MM.1S (cell line): ENCODE measurements around the gene SSBP4.
"Not testable (repeated sequence)": the region's sequence is repeated elsewhere in the genome, so short reads cannot be mapped to it uniquely, and the experiment has no call there.

Experiments used
- DNase-seq: peaks from one replicate; pipeline ENCODE4 v3.0.0-alpha.2; 2015
- H2AFZ ChIP-seq: fragments of 300-600 bp; sonication (generic); 2 replicates; pipeline ENCODE4 v1.6.0; 2016; ENCODE audit warnings: antibody characterized with exemption, low read length
- H3F3A ChIP-seq: fragments of 300-600 bp; sonication (generic); 2 replicates; pipeline ENCODE4 v1.6.1; 2016; ENCODE audit warnings: mild to moderate bottlenecking, antibody characterized with exemption, low read length, moderate library complexity, mixed read lengths; ENCODE audit not compliant: insufficient read depth
- H3K27ac ChIP-seq: fragments of 300-600 bp; sonication (generic); 2 replicates; pipeline ENCODE4 v1.5.1; 2016; ENCODE audit warnings: mild to moderate bottlenecking, low read length
- H3K27me3 ChIP-seq: fragments of 300-600 bp; sonication (generic); replicated peaks from 2 replicates; pipeline ENCODE4 v1.6.0; 2016; ENCODE audit warnings: low read length; ENCODE audit not compliant: insufficient read depth
- H3K36me3 ChIP-seq: fragments of 300-600 bp; sonication (generic); replicated peaks from 2 replicates; pipeline ENCODE4 v1.6.1; 2016; ENCODE audit warnings: mild to moderate bottlenecking, low read length, mixed read lengths; ENCODE audit not compliant: insufficient read depth
- H3K4me1 ChIP-seq: fragments of 300-600 bp; sonication (generic); 2 replicates; pipeline ENCODE4 v1.6.1; 2016; ENCODE audit warnings: low read length, mixed read lengths
- H3K4me2 ChIP-seq: fragments of 300-600 bp; sonication (generic); 2 replicates; pipeline ENCODE4 v1.6.0; 2016; ENCODE audit warnings: low read depth, low read length
- H3K4me3 ChIP-seq: fragments of 300-600 bp; sonication (generic); 2 replicates; pipeline ENCODE4 v1.5.1; 2016; ENCODE audit warnings: low read length, mixed read lengths
- H3K79me2 ChIP-seq: fragments of 300-600 bp; sonication (generic); 2 replicates; pipeline ENCODE4 v1.6.1; 2016; ENCODE audit warnings: mixed run types, low read length, mixed read lengths
- H3K9ac ChIP-seq: fragments of 300-600 bp; sonication (generic); 2 replicates; pipeline ENCODE4 v1.6.1; 2016; ENCODE audit warnings: low read length, mixed read lengths
- H3K9me2 ChIP-seq: fragments of 300-600 bp; sonication (generic); replicated peaks from 2 replicates; pipeline ENCODE4 v1.6.1; 2016; ENCODE audit warnings: mild to moderate bottlenecking, low read length, mixed read lengths; ENCODE audit not compliant: insufficient read depth
- H3K9me3 ChIP-seq: fragments of 300-600 bp; sonication (generic); replicated peaks from 2 replicates; pipeline ENCODE4 v1.6.1; 2016; ENCODE audit warnings: mild to moderate bottlenecking, low read length, mixed read lengths; ENCODE audit not compliant: insufficient read depth
- H4K20me1 ChIP-seq: fragments of 300-600 bp; sonication (generic); 2 replicates; pipeline ENCODE4 v1.6.1; 2016; ENCODE audit warnings: mild to moderate bottlenecking, low read length, moderate library complexity, mixed read lengths; ENCODE audit not compliant: insufficient read depth
- CTCF ChIP-seq: fragments of 300-600 bp; sonication (generic); IDR thresholded peaks from 2 replicates; pipeline ENCODE4 v1.5.1; 2016; ENCODE audit warnings: antibody characterized with exemption, low read length, mixed read lengths
- EZH2 ChIP-seq: fragments of 300-600 bp; sonication (generic); optimal IDR thresholded peaks from 2 replicates; pipeline ENCODE3; 2017; ENCODE audit warnings: low read depth, mild to moderate bottlenecking, antibody characterized with exemption, low read length, mixed read lengths
- EZH2phosphoT487 ChIP-seq: fragments of 300-600 bp; sonication (generic); IDR thresholded peaks from 2 replicates; pipeline ENCODE4 v1.6.1; 2018; ENCODE audit warnings: antibody characterized with exemption, low read length

Gene SSBP4

DNA sequence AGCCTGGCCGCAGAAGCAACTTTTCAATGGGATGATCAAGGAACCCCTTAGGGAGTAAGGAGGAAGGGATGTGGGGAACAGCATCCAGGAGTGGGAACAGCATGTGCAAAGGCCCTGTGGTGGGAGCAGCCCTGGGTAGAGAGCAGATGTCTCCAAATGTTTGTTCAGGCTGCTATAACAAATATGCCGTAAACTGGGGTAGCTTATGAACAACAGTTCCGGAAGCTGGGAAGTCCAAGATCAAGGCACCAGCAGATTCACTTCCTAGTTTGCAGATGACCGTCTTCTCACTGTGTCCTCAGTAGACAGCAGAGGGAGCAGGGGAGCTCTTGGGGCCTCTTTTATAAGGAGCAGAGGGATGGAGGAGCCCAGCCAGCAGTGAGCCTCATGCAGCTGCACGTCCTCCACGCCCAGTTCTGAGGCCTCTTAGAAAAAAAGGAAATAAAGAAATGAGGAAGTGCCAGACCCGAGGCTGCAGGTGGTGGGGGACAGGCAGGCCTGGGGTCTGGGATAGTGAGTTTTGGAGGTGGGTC lies 17.6 kb upstream of the SSBP4 start:
- Histone ChIP-seq H3F3A (no peaks in the 10 kb centered on the region), H3K9me3 (no peaks in the 10 kb centered on the region), H3K4me2 (no peak overlapping the region), H4K20me1 (no peaks in the 10 kb centered on the region), H3K27ac (no peak overlapping the region), H3K9me2 (no peaks in the 10 kb centered on the region), H3K79me2 (no peaks in the 10 kb centered on the region), H3K27me3 (peaks cover 19% of the 10 kb centered on the region), H3K4me3 (no peak overlapping the region), H3K9ac (no peak overlapping the region), H2AFZ (no peak overlapping the region), H3K36me3 (no peaks in the 10 kb centered on the region), H3K4me1 (no peaks in the 10 kb centered on the region)
- TF ChIP-seq EZH2phosphoT487 = no peak
- TF ChIP-seq CTCF = peak; percentile 36
- peak; percentile 50 for DNase-seq

- H3K27me3 ChIP-seq = peaks cover 10% of the 10 kb centered on the region
- not testable (repeated sequence) for H3K36me3 ChIP-seq, H3K9me3 ChIP-seq, H4K20me1 ChIP-seq, H3K4me1 ChIP-seq, H3K9ac ChIP-seq, H3K9me2 ChIP-seq, H3K27ac ChIP-seq, H3K4me2 ChIP-seq, H3F3A ChIP-seq, DNase-seq, H3K4me3 ChIP-seq, H3K79me2 ChIP-seq, H2AFZ ChIP-seq
Observed at GRCh38 chr19:18402455-18403248, 16.5 kb upstream of the SSBP4 start.

GRCh38 chr19:18405754-18406153 lies 13.4 kb upstream of the SSBP4 start:
- H3K4me3 ChIP-seq, H3K36me3 ChIP-seq, H3K4me2 ChIP-seq, H3K27ac ChIP-seq, H3K4me1 ChIP-seq, H3F3A ChIP-seq, H3K9me3 ChIP-seq, DNase-seq, H3K79me2 ChIP-seq, H4K20me1 ChIP-seq, H2AFZ ChIP-seq, H3K9ac ChIP-seq, H3K27me3 ChIP-seq, H3K9me2 ChIP-seq: not testable (repeated sequence)

GRCh38 chr19:18406749-18407148 lies 12.4 kb upstream of the SSBP4 start:
- no peaks in the 10 kb centered on the region for H3F3A ChIP-seq
- H3K9me3 ChIP-seq = no peaks in the 10 kb centered on the region

More at GRCh38 chr19:18406749-18407148, 12.4 kb upstream of the SSBP4 start:
- Histone ChIP-seq H3K4me2 (no peak overlapping the region), H3K27me3 (peaks cover 18% of the 10 kb centered on the region), H3K4me3 (no peak overlapping the region), H3K9me2 (no peaks in the 10 kb centered on the region), H3K27ac (no peak overlapping the region), H3K9ac (no peak overlapping the region), H4K20me1 (no peaks in the 10 kb centered on the region), H2AFZ (no peak overlapping the region), H3K4me1 (no peaks in the 10 kb centered on the region), H3K79me2 (no peaks in the 10 kb centered on the region), H3K36me3 (no peaks in the 10 kb centered on the region)
- no peak for DNase-seq
- TF ChIP-seq CTCF (no peak), EZH2phosphoT487 (no peak), EZH2 (no peak)
